ENCODE measurements around the gene WDR75. TPM values are rescaled to one million over a fixed set of nuclear protein-coding genes. Genes with fewer than 3 reads are reported as not detected.
A peak's percentile ranks its signal among the peaks of the same experiment; 100 is the strongest.
"Not testable (repeated sequence)": the region's sequence is repeated elsewhere in the genome, so short reads cannot be mapped to it uniquely, and the experiment has no call there.

WDR75 gene
- 45.6 and 49.9 TPM in 2 replicates for total RNA-seq

DNA sequence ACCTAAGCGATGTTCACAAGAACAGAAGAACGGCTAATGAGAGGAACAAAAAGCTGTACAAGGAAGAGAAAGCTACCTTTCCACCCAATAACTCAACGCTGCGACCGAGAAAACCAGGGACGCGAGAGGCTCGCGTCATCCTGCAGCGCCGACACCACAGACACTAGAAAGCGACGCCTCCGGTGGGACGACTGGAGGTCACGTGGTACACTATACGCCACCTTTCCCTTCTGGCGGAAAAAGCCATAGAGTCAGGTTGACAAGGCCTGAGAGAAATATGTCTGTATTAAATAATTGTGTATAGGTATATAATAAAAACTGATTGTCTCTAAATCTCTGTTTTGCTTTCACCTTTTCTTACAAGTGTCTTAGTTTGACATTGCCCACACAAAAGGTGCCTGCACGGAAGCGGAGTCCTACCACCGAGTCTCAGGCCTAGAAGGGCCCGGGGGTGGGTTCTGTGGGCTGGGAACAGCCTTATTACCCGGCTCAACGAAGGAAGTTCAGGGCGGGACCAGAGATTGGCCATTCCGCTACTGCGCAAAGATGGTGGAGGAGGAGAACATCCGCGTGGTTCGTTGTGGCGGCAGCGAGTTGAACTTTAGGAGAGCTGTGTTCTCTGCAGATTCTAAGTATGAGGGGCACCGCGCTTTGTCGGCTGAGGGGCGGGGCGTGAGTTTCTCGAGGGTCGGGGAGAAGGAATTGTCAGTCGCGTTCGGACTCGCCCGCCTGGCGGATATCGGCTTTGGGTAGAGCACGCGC, at the start of gene WDR75:
Gene WDR75 (plus strand): TSS at position 528 of the 762 bp plus-strand sequence. CDS start 19 bp downstream, at position 547.
- DNase-seq, result peak; percentile 96

GRCh38 chr2:189393440-189394111, 47.7 kb upstream of the WDR75 start:
- DNase-seq, result peak; percentile 33

- DNase-seq, result no peak
Observed at GRCh38 chr2:189394525-189394924, 46.7 kb upstream of the WDR75 start.

DNA sequence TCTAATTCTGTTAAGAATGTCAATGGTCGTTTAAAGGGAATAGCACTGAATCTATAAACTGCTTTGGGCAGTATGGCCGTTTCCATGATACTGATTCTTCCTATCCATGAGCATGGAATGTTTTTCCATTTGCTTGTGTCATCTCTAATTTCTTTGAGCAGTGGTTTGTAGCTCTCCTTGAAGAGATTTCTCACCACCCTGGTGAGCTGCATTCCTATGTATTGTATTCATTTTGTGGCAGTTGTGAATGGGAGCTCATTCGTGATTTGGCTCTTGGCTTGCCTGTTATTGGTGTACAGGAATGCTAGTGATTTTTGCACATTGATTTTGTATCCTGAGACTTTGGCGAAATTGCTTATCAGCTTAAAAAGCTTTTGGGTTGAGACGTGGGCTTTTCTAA, 38.3 kb upstream of the WDR75 start:
- no peak for DNase-seq

- no peak for DNase-seq
Observed at GRCh38 chr2:189406586-189407233, 34.6 kb upstream of the WDR75 start.

DNA sequence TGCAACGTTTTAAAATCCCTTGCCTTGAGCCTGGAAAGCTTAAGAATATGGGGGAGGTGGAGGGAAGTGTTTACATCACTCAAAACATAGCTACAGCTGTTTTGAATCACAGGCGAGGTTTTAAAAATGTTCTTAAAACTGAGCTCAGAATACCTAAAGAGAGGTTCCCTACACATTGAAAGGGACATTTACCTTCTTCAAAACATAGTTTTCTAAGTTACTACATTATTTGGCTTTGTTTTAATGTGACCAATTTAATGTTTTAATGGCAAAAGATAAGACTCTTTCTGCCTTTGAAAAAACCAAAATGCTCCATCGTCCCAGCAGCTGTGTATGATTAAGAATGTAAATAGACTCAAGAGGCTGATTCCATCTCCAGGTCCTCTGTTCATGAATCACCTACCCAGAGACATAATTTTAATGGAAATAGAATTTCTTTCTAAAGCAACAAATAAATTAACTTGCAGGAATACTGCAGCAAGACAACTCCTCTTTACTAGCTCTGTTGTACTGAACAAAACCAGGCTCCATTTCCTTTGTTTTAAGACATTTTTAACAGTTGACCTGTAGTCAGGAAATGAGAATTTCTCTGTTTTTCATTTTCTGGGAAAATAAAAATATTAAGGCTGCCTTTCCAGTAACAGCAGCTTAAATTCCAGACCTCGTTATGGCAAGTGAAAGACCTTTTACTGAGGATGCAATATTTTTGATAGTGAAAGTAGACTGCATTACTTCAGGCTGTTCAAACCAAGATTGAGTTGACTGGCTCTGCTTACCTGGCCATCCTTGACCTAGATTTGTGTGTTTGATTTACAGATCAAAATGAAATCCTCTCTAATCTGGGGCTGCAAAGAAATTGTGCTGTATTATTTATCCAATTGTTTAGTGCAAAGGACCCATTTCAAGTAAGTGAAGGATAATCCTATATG, 33.7 kb upstream of the WDR75 start:
- peak; percentile 48 for DNase-seq

DNA sequence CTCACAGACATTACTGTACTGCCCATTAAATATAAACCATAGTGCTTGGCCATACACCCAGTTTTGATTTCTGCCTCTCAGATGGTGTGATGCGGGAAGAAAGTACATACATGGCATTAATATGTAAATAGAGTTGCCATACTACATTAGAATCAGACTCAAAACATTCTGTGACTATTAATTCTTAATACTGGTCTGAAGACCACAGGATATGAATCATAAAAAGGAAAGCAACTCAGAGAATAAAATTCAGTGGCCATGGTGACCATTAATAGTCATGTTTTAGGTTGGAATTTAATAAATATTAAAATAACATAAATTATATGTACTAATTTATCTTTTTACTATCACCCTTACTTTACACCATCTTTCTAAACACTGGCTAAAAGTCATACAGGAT, 33.0 kb upstream of the WDR75 start:
- peak; percentile 54 for DNase-seq

DNA sequence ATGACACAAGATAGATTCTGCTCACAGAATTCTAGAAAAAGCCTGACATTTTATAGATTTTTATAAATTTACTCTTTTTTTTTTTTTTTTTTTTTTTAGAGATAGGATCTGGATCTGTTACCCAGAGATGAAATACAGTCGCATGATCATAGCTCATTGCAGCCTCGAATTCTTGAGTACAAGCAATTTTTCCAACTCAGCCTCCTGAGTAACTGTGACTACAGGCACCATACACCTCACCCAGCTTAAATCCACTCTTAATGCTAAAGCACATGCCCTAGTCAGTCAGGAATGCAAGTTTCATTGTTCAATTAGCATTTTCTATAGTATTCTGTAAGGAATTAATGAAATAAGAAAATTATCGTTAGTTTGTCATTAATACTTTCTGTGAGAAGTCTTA, 32.1 kb upstream of the WDR75 start:
- DNase-seq, result no peak

GRCh38 chr2:189409647-189410046, 31.6 kb upstream of the WDR75 start:
- DNase-seq, result no peak

DNA sequence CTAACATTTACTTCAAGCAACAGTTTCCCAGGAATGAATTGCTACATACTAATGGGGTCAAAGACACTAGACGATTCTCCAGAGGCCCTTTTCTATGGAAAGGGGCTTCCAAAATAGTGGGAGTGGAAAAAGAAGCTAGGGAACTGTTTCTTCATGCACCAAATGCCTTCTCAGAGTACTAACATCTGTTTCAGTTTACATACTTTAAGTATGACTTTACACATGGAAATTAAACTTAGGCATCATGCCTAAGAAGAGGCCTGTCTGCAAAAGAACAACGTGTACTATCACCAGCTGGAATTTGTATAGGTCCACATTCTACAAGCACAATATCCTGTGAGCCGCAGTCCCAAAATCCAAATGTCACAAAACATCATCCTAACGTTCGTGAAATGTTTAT, 29.4 kb upstream of the WDR75 start:
- peak; percentile 11 for DNase-seq

- DNase-seq, result peak; percentile 77
Observed at GRCh38 chr2:189412330-189412953, 28.8 kb upstream of the WDR75 start.

DNA sequence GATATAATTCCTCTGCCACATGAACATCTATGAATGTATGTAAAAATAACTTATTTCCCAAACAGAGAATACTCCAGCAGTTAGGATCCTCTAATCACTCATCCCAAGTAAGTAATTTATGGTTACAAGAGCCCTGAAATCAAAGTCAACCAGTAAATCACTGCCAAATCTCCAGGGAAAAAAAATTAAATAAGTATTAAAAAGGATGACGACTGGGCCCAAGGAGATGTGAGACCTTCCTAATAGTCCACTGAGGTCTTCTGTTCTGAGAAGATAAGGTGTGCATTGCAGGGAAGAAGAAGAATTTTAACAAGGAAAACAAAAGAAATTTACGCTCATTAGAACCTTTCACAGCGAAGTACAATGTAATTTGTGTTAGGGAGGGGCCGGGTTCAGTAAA, 28.0 kb upstream of the WDR75 start:
- no peak for DNase-seq

GRCh38 chr2:189421644-189422043, 19.6 kb upstream of the WDR75 start:
- no peak for DNase-seq

GRCh38 chr2:189424961-189425360, 16.3 kb upstream of the WDR75 start:
- no peak for DNase-seq

DNA sequence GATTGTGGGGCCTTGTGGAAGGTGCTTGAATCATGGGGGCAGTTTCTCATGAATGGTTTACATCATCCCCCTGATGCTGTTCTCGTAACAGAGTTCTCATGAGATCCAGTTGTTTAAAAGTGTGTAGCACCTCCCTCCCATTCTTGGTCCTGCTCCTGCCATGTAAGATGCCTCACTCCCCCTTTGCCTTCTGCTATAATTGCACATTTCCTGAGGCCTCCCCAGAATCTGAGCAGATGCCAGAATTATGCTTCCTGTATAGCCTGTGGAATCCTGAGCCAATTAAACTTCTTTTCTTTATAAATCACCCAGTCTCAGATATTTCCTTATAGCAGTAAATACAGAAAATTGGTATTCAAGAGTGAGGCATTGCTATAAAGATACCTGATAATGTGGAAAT, 15.6 kb upstream of the WDR75 start:
- DNase-seq, result peak; percentile 35

DNA sequence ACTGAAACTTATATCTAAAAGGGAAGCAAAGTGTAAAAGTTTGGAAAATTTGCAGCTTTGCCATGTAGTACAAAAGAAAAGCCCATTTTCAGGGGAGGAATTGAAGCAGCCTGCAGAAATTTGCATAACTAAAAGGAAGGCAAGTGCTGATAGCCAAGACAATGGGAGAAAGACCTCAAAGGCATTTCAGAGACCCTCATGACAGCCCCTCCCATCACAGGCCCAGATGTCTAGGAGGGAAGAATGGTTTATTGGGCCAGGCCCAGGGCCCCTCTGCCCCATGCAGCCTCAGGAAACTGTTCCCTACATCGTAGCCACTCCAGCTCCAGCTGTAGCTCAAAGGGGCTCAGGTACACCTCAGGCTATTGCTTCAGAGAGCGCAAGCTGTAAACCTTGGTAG, 14.4 kb upstream of the WDR75 start:
- no peak for DNase-seq

DNA sequence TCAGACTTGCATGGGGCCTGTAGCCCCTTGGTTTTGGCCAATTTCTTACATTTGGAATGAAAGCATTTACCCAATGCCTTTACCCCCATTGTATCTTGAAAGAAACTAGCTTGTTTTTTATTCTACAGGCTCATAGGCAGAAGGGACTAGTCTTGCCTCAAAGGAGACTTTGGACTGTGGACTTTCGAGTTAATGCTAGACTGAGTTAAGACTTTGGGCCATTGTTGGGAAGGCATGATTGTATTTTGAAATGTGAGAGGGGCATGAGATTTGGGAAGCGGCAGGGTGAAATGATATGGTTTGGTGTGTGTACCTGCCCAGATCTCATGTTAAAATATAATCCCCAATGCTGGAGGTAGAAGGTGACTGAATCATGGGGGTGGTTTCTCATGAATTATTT, 13.4 kb upstream of the WDR75 start:
- no peak for DNase-seq

GRCh38 chr2:189430448-189430847, 10.8 kb upstream of the WDR75 start:
- DNase-seq, result not testable (repeated sequence)

- not testable (repeated sequence) for DNase-seq
Observed at GRCh38 chr2:189435803-189436202, 5.5 kb upstream of the WDR75 start.

- no peak for DNase-seq
Observed at GRCh38 chr2:189437926-189438325, 3.3 kb upstream of the WDR75 start.

DNA sequence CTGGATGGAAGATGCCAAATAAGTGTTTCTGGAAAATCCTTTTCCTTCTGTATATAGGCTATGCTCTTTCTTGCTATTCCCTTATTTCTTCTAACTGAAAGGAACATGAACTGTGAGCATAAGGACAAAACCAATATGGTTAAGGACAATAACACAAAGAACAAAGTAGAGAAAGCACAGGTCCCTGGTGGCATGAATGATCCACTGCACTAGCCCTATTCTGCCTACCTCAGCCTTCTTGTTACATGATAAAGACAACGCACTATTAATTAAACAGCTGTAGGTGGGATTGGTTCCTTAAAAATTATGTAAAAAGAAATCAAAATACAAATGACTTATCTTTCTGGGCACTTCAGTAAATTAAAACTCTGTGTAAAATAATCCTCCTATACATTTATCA, 1.9 kb upstream of the WDR75 start:
- DNase-seq, result peak; percentile 12

GRCh38 chr2:189440644-189440946, 679 bp upstream of the WDR75 start:
- no peak for DNase-seq
